Measurements from ENCODE around the gene ZNF862.

Gene ZNF862

GRCh38 chr7:149818536-149818840 lies 19.7 kb upstream of the ZNF862 start:
- Histone ChIP-seq H3K27me3 (ENCODE audit: control insufficient read depth in 1 of 2, insufficient read depth in 2 of 2, low read length in 2 of 2) (no peaks in the 10 kb centered on the region), H3K27ac (ENCODE audit: low read length) (no peak overlapping the region), H3K36me3 (ENCODE audit: control insufficient read depth in 2 of 2, insufficient read depth in 2 of 2, low read length in 2 of 2) (no peaks in the 10 kb centered on the region), H3K9ac (ENCODE audit: low read length in 2 of 2) (no peak overlapping the region), H3K4me1 (ENCODE audit: control insufficient read depth, insufficient read depth, low read length) (no peaks in the 10 kb centered on the region), H3K4me3 (ENCODE audit: low read length in 2 of 2) (no peak overlapping the region), H3K9me3 (ENCODE audit: control insufficient read depth in 2 of 2, low read length in 2 of 2) (no peaks in the 10 kb centered on the region)

- Histone ChIP-seq H3K27ac (ENCODE audit: low read length) (no peak overlapping the region), H3K27me3 (ENCODE audit: control insufficient read depth in 1 of 2, insufficient read depth in 2 of 2, low read length in 2 of 2) (no peaks in the 10 kb centered on the region), H3K9ac (ENCODE audit: low read length in 2 of 2) (no peak overlapping the region), H3K36me3 (ENCODE audit: control insufficient read depth in 2 of 2, insufficient read depth in 2 of 2, low read length in 2 of 2) (no peaks in the 10 kb centered on the region), H3K4me3 (ENCODE audit: low read length in 2 of 2) (no peak overlapping the region), H3K9me3 (ENCODE audit: control insufficient read depth in 2 of 2, low read length in 2 of 2) (no peaks in the 10 kb centered on the region), H3K4me1 (ENCODE audit: control insufficient read depth, insufficient read depth, low read length) (no peaks in the 10 kb centered on the region)
Measured at GRCh38 chr7:149819141-149819960, 18.8 kb upstream of the ZNF862 start.

GRCh38 chr7:149819961-149820340 lies 18.2 kb upstream of the ZNF862 start:
- Histone ChIP-seq H3K4me3 (ENCODE audit: low read length in 2 of 2) (no peak overlapping the region), H3K4me1 (ENCODE audit: control insufficient read depth, insufficient read depth, low read length) (no peaks in the 10 kb centered on the region), H3K27ac (ENCODE audit: low read length) (no peak overlapping the region), H3K27me3 (ENCODE audit: control insufficient read depth in 1 of 2, insufficient read depth in 2 of 2, low read length in 2 of 2) (no peaks in the 10 kb centered on the region), H3K9me3 (ENCODE audit: control insufficient read depth in 2 of 2, low read length in 2 of 2) (no peaks in the 10 kb centered on the region), H3K36me3 (ENCODE audit: control insufficient read depth in 2 of 2, insufficient read depth in 2 of 2, low read length in 2 of 2) (no peaks in the 10 kb centered on the region), H3K9ac (ENCODE audit: low read length in 2 of 2) (no peak overlapping the region)

GRCh38 chr7:149820622-149821190 lies 17.5 kb upstream of the ZNF862 start:
- Histone ChIP-seq H3K4me1 (ENCODE audit: control insufficient read depth, insufficient read depth, low read length) (no peaks in the 10 kb centered on the region), H3K27ac (ENCODE audit: low read length) (no peak overlapping the region), H3K9me3 (ENCODE audit: control insufficient read depth in 2 of 2, low read length in 2 of 2) (no peaks in the 10 kb centered on the region), H3K36me3 (ENCODE audit: control insufficient read depth in 2 of 2, insufficient read depth in 2 of 2, low read length in 2 of 2) (no peaks in the 10 kb centered on the region), H3K9ac (ENCODE audit: low read length in 2 of 2) (no peak overlapping the region), H3K4me3 (ENCODE audit: low read length in 2 of 2) (no peak overlapping the region), H3K27me3 (ENCODE audit: control insufficient read depth in 1 of 2, insufficient read depth in 2 of 2, low read length in 2 of 2) (no peaks in the 10 kb centered on the region)

GRCh38 chr7:149821191-149822148 lies 16.7 kb upstream of the ZNF862 start:
- no peaks in the 10 kb centered on the region for H3K27me3 ChIP-seq (ENCODE audit: control insufficient read depth in 1 of 2, insufficient read depth in 2 of 2, low read length in 2 of 2)
- H3K4me1 ChIP-seq (ENCODE audit: control insufficient read depth, insufficient read depth, low read length): no peaks in the 10 kb centered on the region
- H3K9me3 ChIP-seq (ENCODE audit: control insufficient read depth in 2 of 2, low read length in 2 of 2): no peaks in the 10 kb centered on the region
- H3K27ac ChIP-seq (ENCODE audit: low read length): no peak overlapping the region
- H3K9ac ChIP-seq (ENCODE audit: low read length in 2 of 2): no peak overlapping the region
- H3K36me3 ChIP-seq (ENCODE audit: control insufficient read depth in 2 of 2, insufficient read depth in 2 of 2, low read length in 2 of 2): no peaks in the 10 kb centered on the region
- no peak overlapping the region for H3K4me3 ChIP-seq (ENCODE audit: low read length in 2 of 2)

GRCh38 chr7:149822353-149822943 lies 15.7 kb upstream of the ZNF862 start:
- H3K27me3 ChIP-seq (ENCODE audit: control insufficient read depth in 1 of 2, insufficient read depth in 2 of 2, low read length in 2 of 2): no peaks in the 10 kb centered on the region
- H3K4me1 ChIP-seq (ENCODE audit: control insufficient read depth, insufficient read depth, low read length): no peaks in the 10 kb centered on the region
- H3K27ac ChIP-seq (ENCODE audit: low read length): no peak overlapping the region
- H3K9me3 ChIP-seq (ENCODE audit: control insufficient read depth in 2 of 2, low read length in 2 of 2): no peaks in the 10 kb centered on the region
- H3K9ac ChIP-seq (ENCODE audit: low read length in 2 of 2): no peak overlapping the region
- H3K36me3 ChIP-seq (ENCODE audit: control insufficient read depth in 2 of 2, insufficient read depth in 2 of 2, low read length in 2 of 2): no peaks in the 10 kb centered on the region
- H3K4me3 ChIP-seq (ENCODE audit: low read length in 2 of 2): no peak overlapping the region

- no peaks in the 10 kb centered on the region for H3K9me3 ChIP-seq (ENCODE audit: control insufficient read depth in 2 of 2, low read length in 2 of 2)
- no peak overlapping the region for H3K27ac ChIP-seq (ENCODE audit: low read length)
- H3K36me3 ChIP-seq (ENCODE audit: control insufficient read depth in 2 of 2, insufficient read depth in 2 of 2, low read length in 2 of 2): no peaks in the 10 kb centered on the region
- H3K9ac ChIP-seq (ENCODE audit: low read length in 2 of 2): no peak overlapping the region
- no peaks in the 10 kb centered on the region for H3K4me1 ChIP-seq (ENCODE audit: control insufficient read depth, insufficient read depth, low read length)
- no peaks in the 10 kb centered on the region for H3K27me3 ChIP-seq (ENCODE audit: control insufficient read depth in 1 of 2, insufficient read depth in 2 of 2, low read length in 2 of 2)
- H3K4me3 ChIP-seq (ENCODE audit: low read length in 2 of 2): no peak overlapping the region
Measured at GRCh38 chr7:149823191-149823630, 15.0 kb upstream of the ZNF862 start.

- H3K4me1 ChIP-seq (ENCODE audit: control insufficient read depth, insufficient read depth, low read length): no peaks in the 10 kb centered on the region
- H3K4me3 ChIP-seq (ENCODE audit: low read length in 2 of 2): no peak overlapping the region
- no peak overlapping the region for H3K27ac ChIP-seq (ENCODE audit: low read length)
- no peak overlapping the region for H3K9ac ChIP-seq (ENCODE audit: low read length in 2 of 2)
- no peaks in the 10 kb centered on the region for H3K9me3 ChIP-seq (ENCODE audit: control insufficient read depth in 2 of 2, low read length in 2 of 2)
- H3K27me3 ChIP-seq (ENCODE audit: control insufficient read depth in 1 of 2, insufficient read depth in 2 of 2, low read length in 2 of 2): no peaks in the 10 kb centered on the region
- no peaks in the 10 kb centered on the region for H3K36me3 ChIP-seq (ENCODE audit: control insufficient read depth in 2 of 2, insufficient read depth in 2 of 2, low read length in 2 of 2)
Measured at GRCh38 chr7:149823631-149824199, 14.5 kb upstream of the ZNF862 start.

- no peaks in the 10 kb centered on the region for H3K36me3 ChIP-seq (ENCODE audit: control insufficient read depth in 2 of 2, insufficient read depth in 2 of 2, low read length in 2 of 2)
- no peak overlapping the region for H3K4me3 ChIP-seq (ENCODE audit: low read length in 2 of 2)
- no peak overlapping the region for H3K27ac ChIP-seq (ENCODE audit: low read length)
- no peaks in the 10 kb centered on the region for H3K27me3 ChIP-seq (ENCODE audit: control insufficient read depth in 1 of 2, insufficient read depth in 2 of 2, low read length in 2 of 2)
- no peaks in the 10 kb centered on the region for H3K9me3 ChIP-seq (ENCODE audit: control insufficient read depth in 2 of 2, low read length in 2 of 2)
- no peak overlapping the region for H3K9ac ChIP-seq (ENCODE audit: low read length in 2 of 2)
- no peaks in the 10 kb centered on the region for H3K4me1 ChIP-seq (ENCODE audit: control insufficient read depth, insufficient read depth, low read length)
Measured at GRCh38 chr7:149824301-149824741, 13.9 kb upstream of the ZNF862 start.
